ENCODE data around the gene VTA1. TPM values are rescaled to one million over a fixed set of nuclear protein-coding genes. Genes with fewer than 3 reads are reported as not detected.
"Not testable (repeated sequence)": the region's sequence is repeated elsewhere in the genome, so short reads cannot be mapped to it uniquely, and the experiment has no call there.

The VTA1 gene
- total RNA-seq, result 10 to 100 TPM; 31.8 to 58.8 (median 40.2) TPM

DNA sequence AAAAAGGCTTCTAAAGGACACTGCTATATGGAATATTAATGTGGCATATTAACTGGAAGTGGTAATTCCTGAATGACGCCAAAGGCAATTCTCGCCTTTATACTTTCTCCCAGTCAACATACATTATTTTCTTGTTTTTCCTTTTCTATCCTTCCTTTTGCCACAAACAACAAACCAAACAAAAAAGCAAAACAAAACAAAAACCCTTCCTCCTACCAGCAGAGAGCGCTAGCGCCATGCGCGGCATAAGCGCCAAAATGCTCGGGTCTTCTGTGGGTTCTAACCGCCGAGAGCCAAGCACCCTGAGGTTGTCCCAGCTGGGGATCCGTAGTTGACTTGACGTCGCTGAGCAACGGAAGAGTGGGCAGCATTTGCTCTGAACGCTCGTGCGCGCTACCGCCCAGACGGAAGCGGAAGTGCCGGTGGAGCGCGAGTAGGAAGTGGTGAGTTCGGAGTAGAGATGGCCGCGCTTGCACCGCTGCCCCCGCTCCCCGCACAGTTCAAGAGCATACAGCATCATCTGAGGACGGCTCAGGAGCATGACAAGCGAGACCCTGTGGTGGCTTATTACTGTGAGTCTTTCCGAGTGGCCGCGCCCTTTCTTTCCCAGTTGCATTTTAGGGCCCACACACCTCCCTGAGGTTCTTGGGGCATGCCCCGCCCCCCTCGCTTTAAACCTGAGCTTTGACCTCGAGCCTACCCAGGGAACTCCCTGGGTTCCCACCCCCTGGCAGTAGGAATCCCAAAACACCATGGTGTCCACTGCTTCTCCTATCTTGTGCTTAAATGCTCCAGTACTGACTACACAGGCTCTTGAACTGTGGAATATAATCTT, at the start of gene VTA1, which contains the start of gene NMBR:
Gene VTA1, plus strand, starts transcription at position 436 of the 835 bp plus-strand sequence. Its CDS starts 25 bp downstream, at position 461.
Gene NMBR, minus strand, starts transcription at position 295 of the 835 bp plus-strand sequence. CDS start 58,464 bp downstream, outside the sequence.
- Histone ChIP-seq H3K36me3 (no peaks in the 10 kb centered on the region), H3K4me1 (peaks cover 0 to 11% of the 10 kb centered on the region in 2 donors), H3K27me3 (no peaks in the 10 kb centered on the region), H3K9me3 (no peaks in the 10 kb centered on the region), H3K4me3 (peak within 1 kb of the TSS; percentile 78 to 86 (median 83)), H3K27ac (peak within 1 kb of the TSS; percentile 75 to 79)
- peak; percentile 93 to 94 for DNase-seq (ENCODE audit: low spot score in 2 of 2)
- peak; percentile 88 to 94 (median 92) for TF ChIP-seq POLR2AphosphoS5 (IDR thresholded peaks at IDR 0.05)
- peak; percentile 66 to 94 (median 81) for TF ChIP-seq CTCF (IDR thresholded peaks at IDR 0.05)
- no peak for TF ChIP-seq POLR2A (IDR thresholded peaks at IDR 0.05)
- intact Hi-C loops (cut with DNase I; ENCODE audit: low total_unique reads), result no loop called here

- not testable (repeated sequence) for H3K4me1 ChIP-seq, H3K4me3 ChIP-seq
- intact Hi-C loops (cut with DNase I; ENCODE audit: low total_unique reads), result loop anchor here (5.0 kb wide), 1 partner anchor 293 kb away; no protein-coding TSS in a partner anchor
Observed at GRCh38 chr6:142104820-142105219, 42.2 kb upstream of the VTA1 start.

GRCh38 chr6:142110820-142111219, 36.2 kb upstream of the VTA1 start:
- H3K9me3 ChIP-seq; H3K27ac ChIP-seq; DNase-seq (ENCODE audit: low spot score in 2 of 2); H3K36me3 ChIP-seq; H3K4me1 ChIP-seq; H3K27me3 ChIP-seq; H3K4me3 ChIP-seq; intact Hi-C loops (cut with DNase I; ENCODE audit: low total_unique reads): not testable (repeated sequence)

More at GRCh38 chr6:142104820-142105219, 42.2 kb upstream of the VTA1 start:
- not testable (repeated sequence) for H3K36me3 ChIP-seq; H3K27ac ChIP-seq; H3K9me3 ChIP-seq; H3K27me3 ChIP-seq; DNase-seq (ENCODE audit: low spot score in 2 of 2)

- Histone ChIP-seq H3K27ac (no peak overlapping the region), H3K9me3 (no peaks in the 10 kb centered on the region), H3K4me3 (no peak overlapping the region), H3K4me1 (no peaks in the 10 kb centered on the region), H3K27me3 (no peaks in the 10 kb centered on the region), H3K36me3 (no peaks in the 10 kb centered on the region)
- intact Hi-C loops (cut with DNase I; ENCODE audit: low total_unique reads), result no loop called here
- TF ChIP-seq POLR2A (IDR thresholded peaks at IDR 0.05) (no peak), POLR2AphosphoS5 (IDR thresholded peaks at IDR 0.05) (no peak), CTCF (IDR thresholded peaks at IDR 0.05) (peak; percentile 49 to 56 (median 51))
- peak; percentile 23 to 60 for DNase-seq (ENCODE audit: low spot score in 2 of 2)
Observed at GRCh38 chr6:142112451-142113061, 34.5 kb upstream of the VTA1 start.

- intact Hi-C loops (cut with DNase I; ENCODE audit: low total_unique reads), result no loop called here
- DNase-seq (ENCODE audit: low spot score in 2 of 2), result no peak
Observed at GRCh38 chr6:142117366-142117765, 29.7 kb upstream of the VTA1 start.

More at GRCh38 chr6:142117366-142117765, 29.7 kb upstream of the VTA1 start:
- no peak for TF ChIP-seq CTCF (IDR thresholded peaks at IDR 0.05)
- TF ChIP-seq POLR2AphosphoS5 (IDR thresholded peaks at IDR 0.05), result no peak
- TF ChIP-seq POLR2A (IDR thresholded peaks at IDR 0.05), result no peak
- no peaks in the 10 kb centered on the region for H3K4me1 ChIP-seq
- H3K4me3 ChIP-seq, result no peak overlapping the region
- no peaks in the 10 kb centered on the region for H3K36me3 ChIP-seq
- H3K27me3 ChIP-seq, result no peaks in the 10 kb centered on the region
- no peaks in the 10 kb centered on the region for H3K9me3 ChIP-seq
- no peak overlapping the region for H3K27ac ChIP-seq
